Stimulated activated CD8-positive, alpha-beta memory T cell treated with anti-CD3 and anti-CD28 coated beads, Interleukin-7, amount 100 ng/mL, for 24 hours (primary cell): Measurements from ENCODE around the gene LIPA.
"Not testable (repeated sequence)": the region's sequence is repeated elsewhere in the genome, so short reads cannot be mapped to it uniquely, and the experiment has no call there.

Experiments used
- DNase-seq: peaks from one replicate; pipeline ENCODE4 v3.0.0-alpha.2; 2020; ENCODE audit warnings: low read depth

LIPA gene

GRCh38 chr10:89270153-89270483 is 18.5 kb upstream of the LIPA start:
- no peak for DNase-seq

- no peak for DNase-seq
Measured at GRCh38 chr10:89269433-89270152, 18.0 kb upstream of the LIPA start.

GRCh38 chr10:89266721-89267453 is 15.3 kb upstream of the LIPA start:
- DNase-seq, result no peak

GRCh38 chr10:89263531-89263930 is 12.0 kb upstream of the LIPA start:
- DNase-seq, result no peak

- DNase-seq, result no peak
Measured at GRCh38 chr10:89263091-89263490, 11.5 kb upstream of the LIPA start.

- no peak for DNase-seq
Measured at GRCh38 chr10:89262086-89263051, 10.8 kb upstream of the LIPA start.

- no peak for DNase-seq
Measured at GRCh38 chr10:89258881-89259280, 7.3 kb upstream of the LIPA start.

- no peak for DNase-seq
Measured at GRCh38 chr10:89257581-89257980, 6.0 kb upstream of the LIPA start.

- no peak for DNase-seq
Measured at GRCh38 chr10:89256962-89257361, 5.4 kb upstream of the LIPA start.

- DNase-seq, result no peak
Measured at GRCh38 chr10:89256340-89256739, 4.8 kb upstream of the LIPA start.

- no peak for DNase-seq
Measured at GRCh38 chr10:89255793-89256192, 4.2 kb upstream of the LIPA start.

GRCh38 chr10:89255091-89255579 is 3.6 kb upstream of the LIPA start:
- not testable (repeated sequence) for DNase-seq

GRCh38 chr10:89252225-89252585 is 630 bp upstream of the LIPA start:
- DNase-seq, result no peak

GRCh38 chr10:89250865-89251408 is 638 bp downstream of the LIPA start:
- no peak for DNase-seq

GRCh38 chr10:89248990-89249389 is 2.6 kb downstream of the LIPA start:
- no peak for DNase-seq

- not testable (repeated sequence) for DNase-seq
Measured at GRCh38 chr10:89247623-89248022, 4.0 kb downstream of the LIPA start.

- no peak for DNase-seq
Measured at GRCh38 chr10:89245802-89246201, 5.8 kb downstream of the LIPA start.

GRCh38 chr10:89242840-89243568 is 8.6 kb downstream of the LIPA start:
- DNase-seq, result no peak

- DNase-seq, result no peak
Measured at GRCh38 chr10:89242345-89242684, 9.3 kb downstream of the LIPA start.

- DNase-seq, result no peak
Measured at GRCh38 chr10:89241486-89242344, 9.9 kb downstream of the LIPA start.

- DNase-seq, result no peak
Measured at GRCh38 chr10:89241026-89241425, 10.5 kb downstream of the LIPA start.
